ENCODE results near the gene MRPL39. TPM values are rescaled to one million over a fixed set of nuclear protein-coding genes. Genes with fewer than 3 reads are reported as not detected.

The MRPL39 gene
- total RNA-seq, 2 donors from 2014 or later: 44.0 to 50.2 TPM

- H3K4me1 ChIP-seq: no peaks in the 10 kb centered on the region
- TF ChIP-seq, protein P1, sequence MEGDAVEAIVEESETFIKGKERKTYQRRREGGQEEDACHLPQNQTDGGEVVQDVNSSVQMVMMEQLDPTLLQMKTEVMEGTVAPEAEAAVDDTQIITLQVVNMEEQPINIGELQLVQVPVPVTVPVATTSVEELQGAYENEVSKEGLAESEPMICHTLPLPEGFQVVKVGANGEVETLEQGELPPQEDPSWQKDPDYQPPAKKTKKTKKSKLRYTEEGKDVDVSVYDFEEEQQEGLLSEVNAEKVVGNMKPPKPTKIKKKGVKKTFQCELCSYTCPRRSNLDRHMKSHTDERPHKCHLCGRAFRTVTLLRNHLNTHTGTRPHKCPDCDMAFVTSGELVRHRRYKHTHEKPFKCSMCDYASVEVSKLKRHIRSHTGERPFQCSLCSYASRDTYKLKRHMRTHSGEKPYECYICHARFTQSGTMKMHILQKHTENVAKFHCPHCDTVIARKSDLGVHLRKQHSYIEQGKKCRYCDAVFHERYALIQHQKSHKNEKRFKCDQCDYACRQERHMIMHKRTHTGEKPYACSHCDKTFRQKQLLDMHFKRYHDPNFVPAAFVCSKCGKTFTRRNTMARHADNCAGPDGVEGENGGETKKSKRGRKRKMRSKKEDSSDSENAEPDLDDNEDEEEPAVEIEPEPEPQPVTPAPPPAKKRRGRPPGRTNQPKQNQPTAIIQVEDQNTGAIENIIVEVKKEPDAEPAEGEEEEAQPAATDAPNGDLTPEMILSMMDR (IDR thresholded peaks at IDR 0.05): no peak
- H3K4me3 ChIP-seq: no peak overlapping the region
- no peaks in the 10 kb centered on the region for H3K9me3 ChIP-seq
- H3K9ac ChIP-seq (ENCODE audit: low read depth in 2 of 2, low read length in 2 of 2): no peak overlapping the region
- no peak overlapping the region for H3K27ac ChIP-seq
- no peaks in the 10 kb centered on the region for H3K27me3 ChIP-seq
- intact Hi-C loops (cut with DNase I): no loop called here
- DNase-seq: no peak
- no peaks in the 10 kb centered on the region for H3K36me3 ChIP-seq
Measured at GRCh38 chr21:25583370-25584130, 23.7 kb downstream of the MRPL39 start.

DNA sequence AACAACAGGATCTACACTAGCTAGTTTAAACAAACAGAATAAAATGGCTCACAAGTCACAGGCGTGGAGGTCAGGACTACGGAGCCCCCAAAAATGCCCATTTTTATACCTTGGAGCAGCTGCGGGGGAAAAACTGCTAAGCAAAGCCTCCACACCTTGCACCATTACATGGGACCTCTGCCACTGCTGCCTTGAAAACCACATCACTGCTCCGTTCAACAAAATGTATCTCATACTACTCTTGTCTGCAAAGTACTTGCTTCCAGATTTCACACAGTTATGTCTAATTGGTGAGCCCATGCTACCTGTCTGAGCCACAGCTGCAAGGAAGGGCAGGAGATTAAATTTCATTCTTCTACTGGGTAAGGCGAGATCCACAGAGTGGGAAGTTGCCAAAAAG lies 24.4 kb downstream of the MRPL39 start:
- no peak overlapping the region for H3K4me3 ChIP-seq
- H3K9me3 ChIP-seq: no peaks in the 10 kb centered on the region
- no peak for DNase-seq
- H3K27ac ChIP-seq: no peak overlapping the region
- TF ChIP-seq, protein P1 (IDR thresholded peaks at IDR 0.05): no peak
- H3K9ac ChIP-seq (ENCODE audit: low read depth in 2 of 2, low read length in 2 of 2): no peak overlapping the region
- no peaks in the 10 kb centered on the region for H3K4me1 ChIP-seq
- no peaks in the 10 kb centered on the region for H3K27me3 ChIP-seq
- no peaks in the 10 kb centered on the region for H3K36me3 ChIP-seq
- intact Hi-C loops (cut with DNase I): no loop called here

DNA sequence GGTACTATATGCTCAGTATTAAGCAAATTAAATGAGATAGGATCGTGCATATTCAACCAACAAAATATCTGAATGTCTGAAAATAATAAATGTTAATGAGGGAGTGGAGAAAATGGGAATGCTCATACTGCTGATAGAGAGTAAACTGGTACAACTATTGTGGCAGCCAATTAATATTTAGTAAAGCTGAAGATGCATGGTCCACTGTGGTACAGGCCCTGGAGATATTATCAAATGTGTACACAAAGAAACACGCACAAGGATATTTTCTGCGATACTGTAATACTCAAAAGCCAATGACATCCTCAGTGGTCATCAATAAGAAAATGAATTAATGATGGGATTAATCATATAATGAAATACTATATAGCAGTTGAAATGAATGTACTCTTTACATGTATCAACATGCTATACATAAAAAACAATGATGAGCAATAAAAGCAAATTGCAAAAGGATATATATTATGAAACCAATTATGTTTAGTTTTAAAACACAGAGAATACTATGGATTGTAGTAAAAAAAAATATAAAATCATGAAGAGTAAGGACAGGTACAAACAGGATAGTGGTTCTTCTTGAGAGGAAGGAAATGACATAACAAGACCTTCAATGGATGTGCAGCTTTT lies 25.0 kb downstream of the MRPL39 start:
- Histone ChIP-seq H3K27me3 (no peaks in the 10 kb centered on the region), H3K27ac (no peak overlapping the region), H3K9ac (ENCODE audit: low read depth in 2 of 2, low read length in 2 of 2) (no peak overlapping the region), H3K4me3 (no peak overlapping the region), H3K9me3 (no peaks in the 10 kb centered on the region), H3K36me3 (no peaks in the 10 kb centered on the region), H3K4me1 (no peaks in the 10 kb centered on the region)
- DNase-seq: no peak
- intact Hi-C loops (cut with DNase I): no loop called here
- TF ChIP-seq, protein P1 (IDR thresholded peaks at IDR 0.05): no peak

DNA sequence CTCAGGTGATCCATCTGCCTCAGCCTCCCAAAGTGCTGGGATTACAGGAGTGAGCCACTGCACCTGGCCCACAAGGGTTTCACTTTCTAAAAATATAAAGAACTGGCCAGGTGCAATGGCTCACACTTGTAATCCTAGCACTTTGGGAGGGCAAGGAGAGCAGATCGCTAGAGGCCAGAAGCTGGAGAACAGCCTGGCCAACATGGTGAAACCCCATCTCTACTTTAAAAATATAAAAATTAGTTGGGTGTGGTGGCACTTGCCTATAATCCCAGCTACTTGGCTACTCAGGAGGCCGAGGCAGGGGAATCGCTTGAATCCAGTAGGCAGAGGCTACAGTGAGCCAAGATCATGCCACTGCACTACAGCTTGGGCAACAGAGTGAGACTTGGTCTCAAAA lies 25.7 kb downstream of the MRPL39 start:
- Histone ChIP-seq H3K27ac (no peak overlapping the region), H3K9me3 (no peaks in the 10 kb centered on the region), H3K36me3 (no peaks in the 10 kb centered on the region), H3K27me3 (no peaks in the 10 kb centered on the region), H3K4me1 (no peaks in the 10 kb centered on the region), H3K4me3 (no peak overlapping the region), H3K9ac (ENCODE audit: low read depth in 2 of 2, low read length in 2 of 2) (no peak overlapping the region)
- no peak for DNase-seq
- intact Hi-C loops (cut with DNase I): no loop called here
- TF ChIP-seq, protein P1 (IDR thresholded peaks at IDR 0.05): no peak

DNA sequence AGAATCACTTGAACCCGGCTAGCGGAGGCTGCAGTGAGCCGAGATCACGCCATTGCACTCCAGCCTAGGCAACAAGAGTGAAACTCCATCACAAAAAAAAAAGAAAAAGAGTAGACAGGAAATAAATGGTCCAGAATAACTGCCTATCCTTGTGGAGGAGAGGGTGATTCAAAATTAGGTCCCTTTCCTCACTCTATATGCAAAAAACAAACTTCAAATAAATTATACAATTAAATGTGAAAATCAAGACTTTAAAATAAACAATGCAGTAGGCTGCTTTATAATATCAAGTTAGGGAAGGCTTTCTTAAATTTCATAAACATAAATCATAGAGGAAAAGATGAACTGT lies 26.4 kb downstream of the MRPL39 start:
- Histone ChIP-seq H3K9me3 (no peaks in the 10 kb centered on the region), H3K27ac (no peak overlapping the region), H3K36me3 (no peaks in the 10 kb centered on the region), H3K27me3 (no peaks in the 10 kb centered on the region), H3K4me3 (no peak overlapping the region), H3K9ac (ENCODE audit: low read depth in 2 of 2, low read length in 2 of 2) (no peak overlapping the region), H3K4me1 (no peaks in the 10 kb centered on the region)
- intact Hi-C loops (cut with DNase I): no loop called here
- TF ChIP-seq, protein P1 (IDR thresholded peaks at IDR 0.05): no peak
- DNase-seq: no peak
